Measurements from ENCODE around the gene LCP2. TPM values are rescaled to one million over a fixed set of nuclear protein-coding genes. Genes with fewer than 3 reads are reported as not detected.

LCP2 gene
- total RNA-seq, 1 experiment from 2014 or later, result not detected

GRCh38 chr5:170341545-170341944 is 44.0 kb upstream of the LCP2 start:
- Histone ChIP-seq H3K9me3 (ENCODE audit: control insufficient read depth, low read depth, low read length) (peaks cover 11% of the 10 kb centered on the region), H4K5ac (ENCODE audit: insufficient read length, low read depth, low read length) (no peak overlapping the region), H3K27me3 (ENCODE audit: insufficient read depth, low read length) (no peaks in the 10 kb centered on the region), H2AFZ (ENCODE audit: low read length) (no peak overlapping the region), H3K79me2 (ENCODE audit: insufficient read depth, low read length) (no peaks in the 10 kb centered on the region), H3K23me2 (ENCODE audit: insufficient read length, low read depth, low read length, poor library complexity, severe bottlenecking) (peaks cover 3% of the 10 kb centered on the region), H3K23ac (ENCODE audit: insufficient read length, low read depth, low read length) (no peak overlapping the region), H3T11ph (ENCODE audit: low read length) (no peak overlapping the region), H2AK5ac (ENCODE audit: insufficient read length, low read length) (no peak overlapping the region), H4K20me1 (ENCODE audit: control insufficient read depth, insufficient read depth, insufficient read length) (no peaks in the 10 kb centered on the region), H3K27ac (ENCODE audit: insufficient read length, low read depth, low read length) (no peak overlapping the region), H2BK5ac (ENCODE audit: insufficient read length, low read length) (no peak overlapping the region), H2BK12ac (ENCODE audit: insufficient read length, low read depth, low read length) (no peak overlapping the region), H2BK20ac (ENCODE audit: low read depth, low read length, poor library complexity, severe bottlenecking) (no peak overlapping the region), H3K4ac (ENCODE audit: low read depth, low read length) (no peak overlapping the region), H2BK15ac (ENCODE audit: low read depth, low read length) (no peak overlapping the region), H4K91ac (ENCODE audit: insufficient read length, low read depth, low read length) (no peak overlapping the region), H3K18ac (ENCODE audit: insufficient read length, low read depth, low read length) (no peak overlapping the region), H2BK120ac (ENCODE audit: low read depth, low read length, poor library complexity, severe bottlenecking) (no peak overlapping the region), H3K79me1 (ENCODE audit: insufficient read depth, low read depth, low read length, poor library complexity, severe bottlenecking) (no peaks in the 10 kb centered on the region), H3K56ac (ENCODE audit: insufficient read length, low read depth, low read length) (no peak overlapping the region), H3K9ac (ENCODE audit: extremely low read depth, insufficient read length, low read length) (no peak overlapping the region), H3K14ac (ENCODE audit: insufficient read depth, low read length) (no peak overlapping the region), H3K4me2 (ENCODE audit: insufficient read depth, insufficient read length, low read length) (no peak overlapping the region), H3K4me1 (ENCODE audit: insufficient read depth, low read length) (no peaks in the 10 kb centered on the region; the same call in 1 of the 2 replicates), H4K8ac (replicated peaks; ENCODE audit: insufficient read length, low read depth, low read length) (no peak overlapping the region)
- Mint-ChIP-seq H3K9me3 (peaks cover 22 to 33% of the 10 kb centered on the region in 2 experiments), H3K4me1 (peaks cover 43 to 45% of the 10 kb centered on the region in 2 experiments), H3K4me3 (no peak overlapping the region), H3K27ac (no peak overlapping the region), H3K27me3 (ENCODE audit: low read depth) (peaks cover 3% of the 10 kb centered on the region; the same call in 1 of the 2 replicates), H3K36me3 (ENCODE audit: insufficient read depth in 1 of 3, low read depth in 3 of 3) (peaks cover 0 to 31% (median 16%) of the 10 kb centered on the region in 3 experiments; a peak in 6 of 7 replicates)
- DNase-seq, result no peak
- WGBS (ENCODE audit: extremely low coverage, insufficient read length, low lambda C conversion rate), result no CpG with 5 or more reads among the region's 9 CpGs
- TF ChIP-seq, protein P1, sequence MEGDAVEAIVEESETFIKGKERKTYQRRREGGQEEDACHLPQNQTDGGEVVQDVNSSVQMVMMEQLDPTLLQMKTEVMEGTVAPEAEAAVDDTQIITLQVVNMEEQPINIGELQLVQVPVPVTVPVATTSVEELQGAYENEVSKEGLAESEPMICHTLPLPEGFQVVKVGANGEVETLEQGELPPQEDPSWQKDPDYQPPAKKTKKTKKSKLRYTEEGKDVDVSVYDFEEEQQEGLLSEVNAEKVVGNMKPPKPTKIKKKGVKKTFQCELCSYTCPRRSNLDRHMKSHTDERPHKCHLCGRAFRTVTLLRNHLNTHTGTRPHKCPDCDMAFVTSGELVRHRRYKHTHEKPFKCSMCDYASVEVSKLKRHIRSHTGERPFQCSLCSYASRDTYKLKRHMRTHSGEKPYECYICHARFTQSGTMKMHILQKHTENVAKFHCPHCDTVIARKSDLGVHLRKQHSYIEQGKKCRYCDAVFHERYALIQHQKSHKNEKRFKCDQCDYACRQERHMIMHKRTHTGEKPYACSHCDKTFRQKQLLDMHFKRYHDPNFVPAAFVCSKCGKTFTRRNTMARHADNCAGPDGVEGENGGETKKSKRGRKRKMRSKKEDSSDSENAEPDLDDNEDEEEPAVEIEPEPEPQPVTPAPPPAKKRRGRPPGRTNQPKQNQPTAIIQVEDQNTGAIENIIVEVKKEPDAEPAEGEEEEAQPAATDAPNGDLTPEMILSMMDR (conservative IDR thresholded peaks at IDR 0.05), result no peak

Measured in H9 (cell line).